Lung microvascular endothelial cell (primary cell): ENCODE results near the gene CACNA2D4. TPM values are rescaled to one million over a fixed set of nuclear protein-coding genes. Genes with fewer than 3 reads are reported as not detected.
"Not testable (repeated sequence)": the region's sequence is repeated elsewhere in the genome, so short reads cannot be mapped to it uniquely, and the experiment has no call there.

ENCODE experiments used
- DNase-seq, 2 donors: peaks; one replicate each; pipeline versions ENCODE4 v3.0.0 to v3.0.0-alpha.2; 2010; ENCODE audit warnings: low read depth in 2 of 2
- total RNA-seq: library from RNA; depleted of rRNA; stranded (reverse); fragments of >200 nt; gene quantifications from 2 replicates; pipeline ENCODE4 v1.2.1, GENCODE V29; 2014

Gene CACNA2D4
- total RNA-seq, 1 donor from 2014 or later = not detected

DNA sequence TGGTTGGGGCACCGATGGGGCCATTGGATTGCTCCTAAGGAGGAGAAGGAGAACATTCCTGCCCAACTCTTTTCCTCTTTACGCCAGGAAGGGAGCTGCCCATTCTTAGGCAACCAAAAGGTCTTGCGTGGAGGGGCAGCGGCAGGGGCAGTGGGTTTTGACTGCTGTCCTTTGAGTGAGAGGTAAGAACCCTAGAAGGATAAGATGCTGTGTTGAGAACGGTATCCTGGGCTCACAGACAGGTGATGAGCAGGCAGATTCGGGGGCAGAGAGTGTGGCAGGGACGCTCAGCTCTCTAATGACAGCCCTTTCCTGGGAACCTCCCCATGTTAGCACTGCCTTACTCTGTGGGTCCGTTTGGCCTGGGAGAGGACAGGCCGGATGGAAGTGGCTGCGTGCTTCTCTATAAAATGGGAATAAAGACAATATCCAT lies 84.8 kb downstream of the CACNA2D4 start:
- DNase-seq = no peak

DNA sequence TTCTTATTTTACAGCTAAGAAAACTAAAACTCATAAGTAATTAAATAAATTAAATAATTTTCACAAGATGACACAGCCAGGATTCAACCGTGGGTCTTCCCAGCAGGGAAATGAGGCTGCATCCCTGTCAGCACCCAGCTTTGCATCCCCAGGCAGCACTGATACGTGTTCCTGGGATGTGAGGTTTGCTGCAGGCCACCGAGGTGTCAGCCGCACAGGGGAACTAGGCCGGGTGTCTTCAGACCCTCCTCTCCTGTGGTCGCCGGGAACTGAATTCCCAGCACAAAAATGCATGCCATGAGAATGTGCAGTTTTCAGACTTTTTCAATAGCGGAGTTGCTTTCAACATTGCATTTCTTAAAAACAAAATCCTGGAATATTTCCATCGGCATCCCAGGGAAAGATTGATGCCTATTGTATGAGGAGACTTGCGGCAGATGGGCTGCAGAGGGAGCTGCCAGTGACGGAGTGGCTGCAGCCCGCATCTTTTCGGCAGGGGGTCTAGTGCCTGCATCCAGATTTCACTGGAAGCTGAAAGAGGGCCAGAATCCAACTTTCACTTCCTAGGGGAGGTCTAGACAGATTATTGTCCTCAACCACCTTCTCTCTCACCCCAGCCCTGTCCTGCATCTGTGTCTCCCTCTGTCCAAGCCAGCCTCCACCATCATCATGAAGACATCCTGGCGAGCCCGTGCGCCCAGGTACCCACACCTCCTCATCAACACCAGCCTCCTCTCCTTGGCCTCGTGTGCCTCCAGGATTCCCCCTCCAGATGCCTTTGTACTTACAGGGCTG lies 85.5 kb downstream of the CACNA2D4 start:
- no peak for DNase-seq

DNA sequence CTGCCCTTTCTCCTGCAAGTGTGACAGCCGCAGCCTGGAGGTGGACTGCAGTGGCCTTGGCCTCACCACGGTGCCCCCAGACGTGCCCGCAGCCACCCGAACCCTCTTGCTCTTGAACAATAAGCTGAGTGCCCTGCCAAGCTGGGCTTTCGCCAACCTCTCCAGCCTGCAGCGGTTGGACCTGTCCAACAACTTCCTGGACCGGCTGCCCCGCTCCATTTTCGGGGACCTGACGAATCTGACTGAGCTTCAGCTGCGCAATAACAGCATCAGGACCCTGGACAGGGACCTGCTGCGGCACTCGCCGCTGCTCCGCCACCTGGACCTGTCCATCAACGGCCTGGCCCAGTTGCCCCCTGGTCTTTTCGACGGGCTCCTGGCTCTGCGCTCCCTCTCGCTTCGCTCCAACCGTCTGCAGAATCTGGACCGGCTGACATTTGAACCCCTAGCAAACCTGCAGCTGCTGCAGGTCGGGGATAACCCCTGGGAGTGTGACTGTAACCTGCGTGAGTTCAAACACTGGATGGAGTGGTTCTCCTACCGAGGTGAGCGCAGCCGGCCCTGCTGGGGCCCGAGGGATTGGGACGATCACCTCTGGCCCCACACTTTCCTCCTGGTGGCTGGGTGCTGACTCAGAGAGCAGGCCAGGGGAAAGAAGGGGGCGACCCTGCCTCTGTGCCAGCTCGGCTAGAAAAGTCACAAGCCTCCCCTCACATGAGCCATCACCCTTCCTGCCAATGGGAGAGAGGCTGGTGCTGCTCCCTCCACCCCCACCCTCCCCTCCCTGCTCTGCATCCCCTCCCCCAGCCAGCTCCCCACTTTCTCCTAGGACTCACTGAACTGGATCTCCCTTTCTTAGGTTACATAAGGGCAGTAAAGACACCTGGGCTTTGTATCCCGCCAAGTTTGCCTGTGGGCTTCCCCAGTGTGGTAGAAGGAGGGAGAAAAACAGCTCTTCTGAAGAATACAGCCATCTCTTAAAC lies 87.2 kb downstream of the CACNA2D4 start:
- DNase-seq = peak; percentile 78 to 81

DNA sequence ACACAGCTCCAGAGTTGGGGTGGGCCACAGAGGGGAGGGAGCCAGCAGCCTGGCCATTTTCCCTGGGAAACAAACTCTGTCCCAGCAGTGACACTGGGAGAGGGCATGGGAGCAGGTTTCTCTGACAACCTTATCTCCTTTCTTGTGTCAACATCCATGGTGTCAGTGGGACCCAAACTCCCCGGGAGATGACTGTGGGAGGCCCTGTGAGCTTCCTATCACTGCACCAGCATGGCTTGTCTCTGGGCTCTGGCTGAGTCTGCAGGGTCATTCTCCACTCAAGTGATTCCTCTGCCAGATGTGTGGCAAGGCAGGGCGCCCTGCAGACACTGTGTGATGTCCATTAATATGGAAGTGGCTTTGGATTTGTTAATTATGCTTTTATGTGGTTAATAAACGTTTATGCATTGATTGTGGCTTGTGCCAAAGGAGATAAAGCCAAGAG lies 88.0 kb downstream of the CACNA2D4 start:
- no peak for DNase-seq

DNA sequence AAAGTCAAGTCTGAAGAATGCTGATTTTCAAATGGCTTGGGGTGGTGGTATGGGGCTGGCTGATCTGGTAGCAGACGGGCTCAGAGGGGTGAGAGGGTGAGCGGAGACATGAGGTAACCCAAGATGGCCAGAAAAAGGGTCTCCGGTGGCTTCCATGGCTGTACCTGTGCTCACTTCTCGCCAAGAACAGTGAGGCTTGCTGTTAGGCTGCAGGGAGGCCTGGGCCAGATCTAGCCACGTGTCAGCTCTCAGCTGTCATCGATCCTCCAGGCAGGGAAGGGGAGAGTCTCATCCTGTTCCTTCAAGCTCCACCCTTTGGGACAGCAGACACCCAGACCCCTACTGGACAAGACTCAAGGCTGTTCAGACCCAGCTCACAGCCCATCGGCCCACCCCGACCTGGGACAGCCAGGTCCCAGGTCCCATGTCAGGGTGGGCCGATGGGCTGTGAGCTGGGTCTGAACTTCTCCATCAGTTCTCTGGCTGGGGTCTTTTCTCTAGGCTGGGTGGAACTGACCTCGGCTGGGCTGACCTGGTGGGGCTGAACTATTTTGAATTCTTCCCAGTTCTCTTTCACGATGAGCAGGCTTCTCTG lies 89.0 kb downstream of the CACNA2D4 start:
- no peak for DNase-seq

DNA sequence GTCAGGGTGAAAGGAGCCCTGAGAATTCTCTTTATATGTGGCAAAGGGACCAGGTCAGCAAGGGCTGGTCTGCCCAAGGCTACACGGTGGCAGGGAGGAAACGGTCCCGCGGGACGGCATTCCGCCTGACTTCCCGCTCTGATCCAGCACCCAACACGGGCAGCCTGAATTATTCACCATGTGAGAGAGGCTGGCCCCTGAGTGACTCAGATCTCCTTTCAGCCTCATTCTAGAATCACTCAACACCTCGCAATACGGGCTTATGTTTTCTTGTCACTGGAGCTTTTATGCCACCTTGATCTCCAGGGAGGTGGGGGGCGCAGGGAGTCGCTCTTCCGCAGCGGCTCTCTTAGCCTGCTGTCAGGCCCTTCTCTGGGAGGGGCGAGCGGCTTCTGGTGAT lies 89.6 kb downstream of the CACNA2D4 start:
- DNase-seq = no peak

DNA sequence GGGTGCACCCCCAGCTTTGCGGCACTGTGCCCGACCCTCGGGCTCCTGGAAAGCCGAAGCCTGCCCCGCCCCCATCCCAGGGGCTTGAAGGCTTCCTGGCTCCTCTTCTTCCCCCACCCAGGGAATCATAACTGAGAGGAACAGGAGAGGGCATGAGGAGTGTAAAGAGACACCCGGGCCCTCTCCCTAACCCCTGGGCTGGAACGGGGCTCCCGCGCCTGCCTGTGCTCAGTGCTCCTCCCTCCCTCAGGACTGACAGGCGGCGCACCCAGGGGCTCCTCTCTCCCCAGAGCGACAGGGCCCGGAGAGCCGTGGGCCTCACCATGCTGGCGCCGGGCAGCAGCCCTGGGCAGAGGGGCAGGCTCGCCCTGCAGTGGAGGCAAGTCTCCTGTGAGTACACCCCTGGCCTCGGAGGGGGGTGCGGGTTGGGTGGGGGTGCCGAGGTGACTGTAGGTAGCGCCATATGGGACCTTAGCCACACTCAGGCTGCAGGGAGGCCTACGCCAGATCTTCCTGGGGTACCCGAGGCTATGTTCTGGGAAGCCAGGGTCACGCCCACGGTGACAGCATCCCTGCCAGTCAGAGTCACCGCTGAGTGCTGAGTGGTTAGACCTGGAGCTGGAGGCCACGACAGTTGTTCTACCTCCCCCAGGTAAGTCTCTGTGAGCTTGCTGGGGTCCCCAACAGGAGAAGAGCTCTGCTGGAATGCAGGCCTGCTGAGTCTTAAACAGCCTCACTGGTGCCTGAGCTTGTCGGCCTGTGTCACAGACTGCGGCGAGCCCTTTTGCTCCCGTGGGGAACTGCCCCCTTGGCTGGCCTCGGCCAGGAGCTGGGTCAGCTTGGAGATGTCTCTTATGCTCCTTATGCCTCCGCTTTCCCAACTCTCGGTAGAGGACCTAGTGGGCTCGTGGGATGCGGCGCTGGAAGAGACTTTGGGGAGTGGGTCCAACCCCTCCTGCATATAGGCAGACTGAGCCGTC lies 90.3 kb downstream of the CACNA2D4 start:
- DNase-seq = no peak

DNA sequence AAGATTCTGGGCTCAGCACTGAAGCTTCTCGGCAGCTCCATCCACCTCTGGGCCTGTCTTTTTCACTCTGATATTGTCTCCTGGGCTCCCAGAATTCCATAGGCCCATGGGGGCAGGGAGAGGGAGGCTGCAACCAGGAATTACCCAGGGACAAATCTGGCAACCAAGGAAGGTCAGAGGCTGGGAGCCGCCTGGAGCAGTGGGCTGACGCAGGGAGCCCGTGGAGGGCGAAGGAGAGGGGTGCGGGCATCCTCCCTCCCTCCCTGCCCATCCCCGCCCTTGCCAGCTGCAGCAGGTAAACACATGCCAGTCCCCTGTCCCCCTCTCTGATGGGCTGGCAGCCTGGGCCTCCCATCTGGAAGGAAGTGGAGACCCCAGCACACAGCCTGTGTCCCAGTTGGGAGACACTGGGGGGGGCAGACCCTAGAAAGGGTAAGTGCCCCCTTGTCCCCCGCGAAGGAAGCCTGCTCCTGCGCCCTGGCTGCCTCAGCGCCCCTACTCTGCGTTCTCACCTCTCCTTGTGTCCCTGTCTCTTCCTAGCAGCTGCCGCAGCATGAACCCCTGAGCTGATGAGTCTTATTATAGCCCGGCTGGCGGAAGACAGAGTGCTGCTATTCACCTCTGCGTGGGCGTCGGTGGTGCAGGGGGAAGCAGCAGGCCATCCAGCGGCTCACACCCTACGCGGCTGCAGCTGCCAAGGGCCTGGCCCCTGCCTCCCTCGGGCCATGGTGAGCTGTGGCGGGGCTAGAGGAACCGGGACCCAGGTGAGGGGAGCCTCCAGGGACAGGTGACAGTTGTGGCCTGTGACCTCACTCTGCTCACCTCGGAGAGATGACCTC lies 91.4 kb downstream of the CACNA2D4 start:
- DNase-seq = no peak

DNA sequence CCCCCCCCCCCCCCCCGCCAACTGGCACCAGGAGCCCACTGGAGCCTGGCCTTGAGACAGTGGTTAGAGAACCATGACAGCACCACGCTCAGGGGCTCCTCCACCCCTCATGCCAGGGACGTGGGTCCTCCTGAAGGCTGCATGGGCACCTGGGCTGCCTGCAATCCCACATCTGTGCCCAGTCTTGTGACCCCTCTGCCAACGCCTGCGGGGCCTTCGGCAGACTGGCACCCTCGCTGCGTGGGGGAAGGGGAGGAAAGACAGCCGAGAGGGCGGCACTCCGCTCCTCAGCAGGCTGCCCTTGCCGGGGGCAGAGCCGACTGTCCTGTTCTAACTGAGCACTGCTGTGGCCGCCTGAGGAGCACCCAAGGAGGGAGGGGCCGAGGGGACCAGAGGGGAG lies 92.1 kb downstream of the CACNA2D4 start:
- DNase-seq = no peak

DNA sequence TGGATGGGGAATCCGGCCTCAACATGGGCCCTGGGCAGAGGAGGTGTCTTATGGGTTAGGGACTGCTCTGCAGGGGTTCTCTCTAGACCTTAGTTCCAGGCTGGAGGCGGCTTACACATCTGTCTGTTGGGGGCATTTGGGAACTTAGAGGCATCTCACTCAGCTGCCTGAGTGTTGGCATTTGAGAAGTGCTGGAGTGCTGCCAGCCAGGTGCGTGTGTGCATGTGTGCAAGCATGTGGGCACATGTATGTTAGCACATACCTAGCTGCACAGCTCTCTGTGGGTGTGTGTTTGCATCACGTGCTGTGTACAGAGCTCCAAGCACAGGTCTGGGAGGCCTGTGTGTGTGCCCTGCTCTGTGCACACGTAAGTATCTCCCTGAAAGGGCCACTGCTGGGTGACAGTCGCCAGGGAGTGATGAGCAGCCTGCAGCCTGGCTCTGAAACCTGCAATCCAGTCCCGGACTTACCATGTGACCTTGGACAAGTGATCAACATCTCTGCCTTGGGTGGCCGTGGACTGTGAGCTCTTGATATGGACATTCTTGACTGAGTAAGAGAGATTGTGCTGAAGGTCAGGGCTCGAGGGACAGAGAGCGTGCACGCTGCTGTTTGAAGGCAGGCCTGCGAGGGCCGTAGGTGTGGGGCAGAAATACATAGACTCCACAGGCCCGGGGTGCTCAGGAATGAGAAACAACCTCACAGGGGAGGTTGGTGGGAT lies 92.9 kb downstream of the CACNA2D4 start:
- no peak for DNase-seq

DNA sequence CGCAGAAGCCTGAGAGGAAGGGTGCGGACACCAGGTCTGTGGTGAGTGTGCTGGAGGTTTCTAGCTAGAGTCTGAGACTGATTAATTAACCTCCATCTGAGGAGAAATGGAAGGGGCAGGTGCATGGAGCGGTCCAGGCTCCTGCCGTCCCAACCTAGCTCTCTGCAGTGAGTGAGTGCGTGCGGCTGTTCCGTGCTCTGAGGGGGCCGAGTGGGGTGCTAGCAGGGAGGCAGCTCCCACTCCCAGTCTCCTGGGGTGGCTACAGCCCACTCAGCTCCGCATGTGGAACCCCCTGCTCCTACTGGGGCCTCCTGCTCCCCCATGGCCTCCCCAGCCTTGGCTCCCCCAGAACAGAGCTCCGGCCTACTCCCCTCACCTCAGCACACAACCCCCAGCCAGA lies 95.2 kb downstream of the CACNA2D4 start:
- DNase-seq = no peak

DNA sequence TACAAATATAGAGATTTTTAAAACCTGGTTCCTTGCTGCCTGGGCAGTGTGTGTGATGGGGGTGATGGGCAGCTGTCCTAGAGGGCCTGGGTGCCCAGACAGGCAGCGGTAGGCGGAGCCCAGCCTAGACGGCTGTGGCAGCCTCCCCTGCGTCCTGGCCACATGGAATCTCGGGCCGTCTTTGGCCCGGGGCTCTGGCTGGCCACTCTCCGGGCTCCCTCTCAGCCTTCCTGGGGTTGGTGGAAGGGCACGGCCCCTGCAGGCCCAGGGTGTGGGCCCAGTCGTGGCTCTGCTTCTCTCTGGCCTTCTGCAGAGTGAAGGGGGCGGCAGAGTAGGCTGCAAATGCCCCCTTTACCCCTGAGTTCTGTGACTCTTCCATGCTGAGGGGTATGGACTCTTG lies 95.8 kb downstream of the CACNA2D4 start:
- no peak for DNase-seq

DNA sequence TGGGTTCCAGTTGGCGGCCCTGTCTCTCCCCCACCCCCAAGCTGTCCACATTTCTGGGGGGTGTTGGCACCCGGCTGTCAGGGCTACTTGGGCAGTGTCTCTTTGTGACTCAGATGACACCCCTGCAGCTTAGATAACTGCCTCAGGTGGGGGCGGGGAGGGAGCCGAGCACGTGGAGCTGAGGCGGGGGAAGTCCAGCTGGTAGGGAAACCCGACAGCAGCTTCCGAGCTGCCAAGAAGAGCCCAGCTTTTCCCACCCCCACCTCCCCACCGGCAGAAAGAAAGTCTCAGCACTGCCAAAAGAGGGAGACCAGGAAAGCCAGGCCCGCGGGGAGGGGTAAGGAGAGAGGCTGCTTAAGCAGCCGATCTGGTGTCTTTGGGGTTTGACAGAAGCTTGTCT lies 96.6 kb downstream of the CACNA2D4 start:
- DNase-seq = no peak

DNA sequence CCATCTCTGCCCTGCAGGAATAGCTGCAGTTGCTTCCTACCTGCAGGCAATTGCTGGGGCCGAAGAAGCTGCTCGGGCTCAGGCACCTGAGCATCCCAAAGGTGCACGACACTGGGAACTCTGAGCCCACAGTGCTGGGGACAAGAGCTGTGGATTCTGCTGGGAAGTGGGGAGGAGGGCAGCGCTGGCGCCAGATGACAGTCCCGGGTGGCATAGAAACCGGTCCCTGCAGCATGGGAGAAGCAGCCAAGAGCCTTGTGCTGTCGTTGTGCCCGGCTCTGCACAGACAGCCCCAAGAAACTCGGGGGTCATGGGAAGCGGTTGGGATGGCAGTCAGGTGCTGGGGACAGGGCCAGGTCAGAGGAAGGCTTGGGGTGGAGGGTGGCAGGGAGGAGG lies 97.6 kb downstream of the CACNA2D4 start:
- no peak for DNase-seq

DNA sequence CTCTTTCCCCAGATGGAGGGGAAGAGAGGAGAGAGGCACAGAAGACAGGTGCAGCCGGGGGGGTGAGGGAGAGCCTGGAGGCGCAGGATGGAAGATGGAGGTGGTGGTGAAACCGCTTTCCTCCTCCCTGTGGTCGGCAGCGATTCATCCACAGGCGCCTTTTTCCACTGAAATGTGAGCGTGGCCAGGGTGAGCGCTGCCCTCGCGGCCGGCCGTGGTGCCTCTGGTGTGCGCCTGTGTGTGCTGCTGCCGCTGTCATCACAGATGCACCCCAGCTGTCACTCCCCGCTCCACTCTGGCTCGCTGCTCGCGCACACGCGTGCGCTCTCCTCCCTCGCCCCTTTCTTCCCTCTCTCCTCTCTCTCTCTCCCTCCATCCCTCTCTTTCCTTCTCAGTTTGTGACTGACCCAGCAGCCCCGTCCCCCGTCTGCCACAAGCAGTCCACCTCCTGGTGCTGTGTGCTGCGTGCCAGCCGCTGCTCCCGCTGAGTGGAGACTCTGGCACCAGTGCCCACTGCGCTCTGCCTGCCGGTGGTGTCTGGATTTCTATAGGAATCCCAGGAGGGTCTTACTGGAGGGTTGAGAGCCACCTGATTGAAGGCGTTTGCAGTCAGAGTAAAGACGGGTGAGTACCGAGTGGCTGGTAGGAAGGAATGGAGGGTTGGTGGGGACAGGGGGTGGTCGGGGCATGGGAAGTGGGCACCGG lies 98.1 kb downstream of the CACNA2D4 start, which contains the start of gene LRTM2:
TSS of gene LRTM2 (plus strand) at position 375 of the 705 bp plus-strand sequence. CDS start 7,584 bp downstream, outside the sequence.
- DNase-seq = no peak

DNA sequence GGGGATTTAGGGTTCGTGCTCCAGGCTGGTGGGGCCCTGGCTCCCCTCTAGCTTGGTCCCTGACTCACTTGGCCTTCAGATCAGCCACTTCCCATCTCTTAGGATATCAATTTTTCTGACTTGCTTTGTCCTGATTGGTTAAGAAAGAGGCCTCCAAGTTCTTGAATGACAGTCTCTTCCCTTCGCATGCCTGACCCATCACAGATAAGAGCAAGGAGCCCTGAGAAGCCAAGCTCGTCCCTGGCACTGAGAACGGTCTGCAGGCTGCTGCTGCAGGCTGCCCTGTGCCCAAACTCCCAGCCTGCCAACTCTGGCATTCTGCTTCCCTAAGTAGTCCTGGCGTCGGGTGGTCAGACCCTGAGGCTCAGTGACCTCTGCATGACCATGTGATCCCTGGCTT lies 98.9 kb downstream of the CACNA2D4 start:
- DNase-seq = no peak

DNA sequence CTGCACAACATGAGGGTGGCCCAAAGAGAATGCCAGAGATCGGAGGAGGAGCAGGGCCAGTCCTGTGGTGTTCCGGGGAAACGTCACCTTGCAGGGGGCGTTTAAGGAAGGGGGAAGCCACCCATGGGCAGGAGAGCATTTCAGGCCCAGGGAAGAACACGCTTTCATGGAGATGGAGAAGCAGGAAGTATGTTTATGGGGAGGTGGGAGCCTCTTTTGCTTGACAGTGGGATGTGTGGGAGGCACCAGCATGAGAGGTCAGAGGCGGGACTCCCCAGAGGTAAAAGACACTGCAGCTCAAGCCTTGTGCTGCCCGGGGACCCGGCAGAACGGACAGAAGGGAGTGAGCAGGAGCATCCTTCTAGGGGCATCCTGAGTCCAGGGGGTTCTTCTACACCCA lies 99.4 kb downstream of the CACNA2D4 start:
- no peak for DNase-seq

DNA sequence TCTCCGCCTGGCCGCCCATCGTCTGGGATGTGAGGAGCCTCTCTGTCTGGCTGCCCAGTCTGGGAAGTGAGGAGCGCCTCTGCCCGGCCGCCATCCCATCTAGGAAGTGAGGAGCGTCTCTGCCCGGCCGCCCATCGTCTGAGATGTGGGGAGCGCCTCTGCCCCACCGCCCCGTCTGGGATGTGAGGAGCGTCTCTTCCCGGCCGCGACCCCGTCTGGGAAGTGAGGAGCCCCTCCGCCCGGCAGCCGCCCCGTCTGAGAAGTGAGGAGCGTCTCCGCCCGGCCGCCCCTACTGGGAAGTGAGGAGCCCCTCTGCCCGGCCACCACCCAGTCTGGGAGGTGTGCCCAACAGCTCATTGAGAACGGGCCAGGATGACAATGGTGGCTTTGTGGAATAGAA lies 100.5 kb downstream of the CACNA2D4 start:
- not testable (repeated sequence) for DNase-seq
